Loucy (cell line): ENCODE measurements around the gene PCNT.

Experiments
- H2AFZ ChIP-seq: fragments of 200-600 bp; sonication (generic); 2 replicates; pipeline ENCODE4 v1.6.0; 2016; ENCODE audit warnings: antibody characterized with exemption, mild to moderate bottlenecking, low read length, moderate library complexity
- H3F3A ChIP-seq: fragments of 200-600 bp; 2 replicates; pipeline ENCODE4 v1.6.0; 2016; ENCODE audit warnings: antibody characterized with exemption, low read depth, mild to moderate bottlenecking
- H3K27me3 ChIP-seq: fragments of 200-600 bp; sonication (generic); 2 replicates; pipeline ENCODE4 v1.6.1; 2014; ENCODE audit warnings: low read length, mild to moderate bottlenecking; ENCODE audit not compliant: insufficient read depth, poor library complexity, severe bottlenecking
- H3K36me3 ChIP-seq: fragments of 200-600 bp; sonication (generic); 2 replicates; pipeline ENCODE4 v1.6.1; 2016; ENCODE audit warnings: low read length; ENCODE audit not compliant: insufficient read depth
- H3K4me1 ChIP-seq: fragments of 200-600 bp; sonication (generic); 2 replicates; pipeline ENCODE4 v1.5.1; 2014; ENCODE audit warnings: low read length, mild to moderate bottlenecking; ENCODE audit not compliant: insufficient read depth, poor library complexity, severe bottlenecking
- H3K4me2 ChIP-seq: fragments of 200-600 bp; sonication (generic); 2 replicates; pipeline ENCODE4 v1.6.0; 2014; ENCODE audit warnings: antibody characterized with exemption, low read length, low read depth, mild to moderate bottlenecking; ENCODE audit not compliant: poor library complexity, severe bottlenecking
- H3K4me3 ChIP-seq: fragments of 200-600 bp; sonication (generic); 2 replicates; pipeline ENCODE4 v1.5.1; 2014; ENCODE audit warnings: low read length, mild to moderate bottlenecking, mixed read lengths; ENCODE audit not compliant: poor library complexity, severe bottlenecking
- H3K79me2 ChIP-seq: fragments of 200-600 bp; sonication (generic); 2 replicates; pipeline ENCODE4 v1.6.1; 2014; ENCODE audit warnings: low read length; ENCODE audit not compliant: insufficient read depth
- H3K9ac ChIP-seq: fragments of 200-600 bp; sonication (generic); 2 replicates; pipeline ENCODE4 v1.6.0; 2014; ENCODE audit warnings: mild to moderate bottlenecking, low read depth, low read length, moderate library complexity; ENCODE audit not compliant: poor library complexity, severe bottlenecking
- H3K9me2 ChIP-seq: fragments of 200-600 bp; sonication (generic); replicated peaks from 2 replicates; pipeline ENCODE4 v1.6.1; 2016; ENCODE audit warnings: low read depth, low read length, mixed read lengths
- H3K9me3 ChIP-seq: fragments of 200-600 bp; sonication (generic); 2 replicates; pipeline ENCODE4 v1.6.1; 2014; ENCODE audit warnings: mild to moderate bottlenecking, antibody characterized with exemption, low read length, low read depth; ENCODE audit not compliant: insufficient read depth
- H4K20me1 ChIP-seq: fragments of 200-600 bp; sonication (generic); 2 replicates; pipeline ENCODE4 v1.6.0; 2014; ENCODE audit warnings: antibody characterized with exemption, low read length, mild to moderate bottlenecking; ENCODE audit not compliant: insufficient read depth, poor library complexity, severe bottlenecking
- EZH2phosphoT487 ChIP-seq: fragments of 200-600 bp; IDR thresholded peaks from 2 replicates; pipeline ENCODE4 v1.6.1; 2018; ENCODE audit warnings: antibody characterized with exemption, mild to moderate bottlenecking, moderate library complexity, borderline replicate concordance
- TF ChIP-seq, protein P1 (sequence below): fragments of 200-600 bp; sonication (generic); conservative IDR thresholded peaks from 2 replicates; pipeline ENCODE4 v1.5.1; 2014; ENCODE audit warnings: mild to moderate bottlenecking, antibody characterized with exemption, low read length

The PCNT gene

DNA sequence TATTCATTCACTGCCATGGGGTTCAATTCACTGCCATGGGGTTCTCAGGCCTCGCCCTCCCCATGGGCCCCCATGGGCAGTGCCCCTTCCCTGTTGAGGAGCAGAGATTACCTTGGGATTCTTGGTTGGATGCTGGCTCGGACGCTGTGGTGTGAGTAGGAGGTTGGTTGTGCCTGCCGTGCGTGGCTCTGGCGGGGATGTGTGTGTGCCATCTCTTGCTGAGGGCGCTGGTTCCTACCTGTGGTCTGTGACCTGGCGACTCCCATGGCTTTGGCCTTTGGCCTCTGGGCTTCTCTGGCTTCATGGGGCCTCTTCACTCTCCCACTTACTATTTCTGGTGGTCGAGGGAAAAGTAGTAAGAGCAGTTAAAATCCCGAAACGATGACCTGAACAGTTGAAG lies 42.1 kb downstream of the PCNT start:
- no peak overlapping the region for H2AFZ ChIP-seq
- peaks cover 74% of the 10 kb centered on the region; the same call in 1 of the 2 replicates for H3K36me3 ChIP-seq
- H3K9ac ChIP-seq: no peak overlapping the region
- peaks cover 25% of the 10 kb centered on the region; the same call in 1 of the 2 replicates for H3K79me2 ChIP-seq
- H3K9me2 ChIP-seq: no peaks in the 10 kb centered on the region
- no peaks in the 10 kb centered on the region for H3F3A ChIP-seq
- H3K4me1 ChIP-seq: peaks cover 11% of the 10 kb centered on the region
- no peak overlapping the region for H3K4me2 ChIP-seq
- no peak overlapping the region for H3K4me3 ChIP-seq
- peaks cover 4% of the 10 kb centered on the region for H4K20me1 ChIP-seq
- no peaks in the 10 kb centered on the region for H3K9me3 ChIP-seq
- TF ChIP-seq, protein P1, sequence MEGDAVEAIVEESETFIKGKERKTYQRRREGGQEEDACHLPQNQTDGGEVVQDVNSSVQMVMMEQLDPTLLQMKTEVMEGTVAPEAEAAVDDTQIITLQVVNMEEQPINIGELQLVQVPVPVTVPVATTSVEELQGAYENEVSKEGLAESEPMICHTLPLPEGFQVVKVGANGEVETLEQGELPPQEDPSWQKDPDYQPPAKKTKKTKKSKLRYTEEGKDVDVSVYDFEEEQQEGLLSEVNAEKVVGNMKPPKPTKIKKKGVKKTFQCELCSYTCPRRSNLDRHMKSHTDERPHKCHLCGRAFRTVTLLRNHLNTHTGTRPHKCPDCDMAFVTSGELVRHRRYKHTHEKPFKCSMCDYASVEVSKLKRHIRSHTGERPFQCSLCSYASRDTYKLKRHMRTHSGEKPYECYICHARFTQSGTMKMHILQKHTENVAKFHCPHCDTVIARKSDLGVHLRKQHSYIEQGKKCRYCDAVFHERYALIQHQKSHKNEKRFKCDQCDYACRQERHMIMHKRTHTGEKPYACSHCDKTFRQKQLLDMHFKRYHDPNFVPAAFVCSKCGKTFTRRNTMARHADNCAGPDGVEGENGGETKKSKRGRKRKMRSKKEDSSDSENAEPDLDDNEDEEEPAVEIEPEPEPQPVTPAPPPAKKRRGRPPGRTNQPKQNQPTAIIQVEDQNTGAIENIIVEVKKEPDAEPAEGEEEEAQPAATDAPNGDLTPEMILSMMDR: no peak
- TF ChIP-seq EZH2phosphoT487: no peak
- H3K27me3 ChIP-seq: no peaks in the 10 kb centered on the region

DNA sequence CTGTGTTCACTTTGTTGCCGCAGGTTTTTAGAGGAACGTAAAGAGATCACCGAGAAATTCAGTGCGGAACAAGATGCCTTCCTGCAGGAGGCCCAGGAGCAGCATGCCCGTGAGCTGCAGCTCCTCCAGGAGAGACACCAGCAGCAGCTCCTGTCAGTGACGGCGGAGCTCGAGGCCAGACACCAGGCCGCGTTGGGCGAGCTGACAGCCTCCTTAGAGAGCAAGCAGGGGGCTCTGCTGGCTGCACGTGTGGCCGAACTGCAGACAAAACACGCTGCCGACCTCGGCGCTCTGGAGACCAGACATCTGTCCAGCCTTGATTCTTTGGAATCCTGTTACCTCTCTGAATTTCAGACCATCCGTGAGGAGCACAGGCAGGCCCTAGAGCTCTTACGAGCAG lies 42.6 kb downstream of the PCNT start:
- Histone ChIP-seq H3K4me3 (no peak overlapping the region), H3K79me2 (peaks cover 29% of the 10 kb centered on the region; the same call in 1 of the 2 replicates), H3F3A (no peaks in the 10 kb centered on the region), H3K4me1 (peaks cover 11% of the 10 kb centered on the region), H4K20me1 (peaks cover 4% of the 10 kb centered on the region), H3K36me3 (peaks cover 70% of the 10 kb centered on the region; the same call in 1 of the 2 replicates), H3K9me2 (no peaks in the 10 kb centered on the region), H3K4me2 (no peak overlapping the region), H3K9me3 (no peaks in the 10 kb centered on the region), H3K27me3 (no peaks in the 10 kb centered on the region), H3K9ac (no peak overlapping the region), H2AFZ (no peak overlapping the region)
- TF ChIP-seq, protein P1: no peak
- no peak for TF ChIP-seq EZH2phosphoT487

DNA sequence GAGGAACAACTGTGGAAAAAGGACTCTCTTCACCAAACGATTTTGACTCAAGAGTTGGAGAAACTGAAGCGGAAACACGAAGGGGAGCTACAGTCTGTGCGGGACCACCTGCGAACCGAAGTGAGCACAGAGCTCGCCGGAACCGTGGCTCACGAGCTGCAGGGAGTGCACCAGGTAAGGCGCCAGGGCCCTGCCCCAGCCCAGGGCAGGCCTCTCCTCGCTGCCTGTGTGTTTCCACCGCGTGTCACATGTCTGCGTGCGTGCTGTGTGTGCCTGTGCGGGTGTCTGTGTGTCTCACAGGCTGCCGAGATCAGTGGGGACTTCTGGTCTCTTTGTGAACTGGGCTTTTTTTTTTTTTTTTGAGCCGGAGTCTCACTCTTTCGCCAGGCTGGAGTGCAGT lies 43.0 kb downstream of the PCNT start:
- TF ChIP-seq, protein P1: no peak
- TF ChIP-seq EZH2phosphoT487: no peak
- Histone ChIP-seq H3K4me3 (no peak overlapping the region), H3K79me2 (peaks cover 33% of the 10 kb centered on the region; the same call in 1 of the 2 replicates), H3K9ac (no peak overlapping the region), H3K27me3 (no peaks in the 10 kb centered on the region), H3K9me3 (no peaks in the 10 kb centered on the region), H2AFZ (no peak overlapping the region), H4K20me1 (peaks cover 4% of the 10 kb centered on the region), H3K9me2 (no peaks in the 10 kb centered on the region), H3K4me2 (no peak overlapping the region), H3K4me1 (peaks cover 11% of the 10 kb centered on the region), H3K36me3 (peaks cover 70% of the 10 kb centered on the region; the same call in 1 of the 2 replicates), H3F3A (no peaks in the 10 kb centered on the region)
